ENCODE results near the gene CA5A. TPM values are rescaled to one million over a fixed set of nuclear protein-coding genes. Genes with fewer than 3 reads are reported as not detected.

Gene CA5A
- total and polyA plus RNA-seq, 9 of the 15 experiments (the other 6 are each of a cell fraction or from before 2014, with no cell fraction given), result not detected

- no peak for TF ChIP-seq ZNF609 (CRISPR knock-in tag; IDR thresholded peaks at IDR 0.05; ENCODE audit: borderline replicate concordance)
- peak; percentile 93 for TF ChIP-seq PHB2 (IDR thresholded peaks at IDR 0.05; ENCODE audit: low read depth)
- TF ChIP-seq, protein P1, sequence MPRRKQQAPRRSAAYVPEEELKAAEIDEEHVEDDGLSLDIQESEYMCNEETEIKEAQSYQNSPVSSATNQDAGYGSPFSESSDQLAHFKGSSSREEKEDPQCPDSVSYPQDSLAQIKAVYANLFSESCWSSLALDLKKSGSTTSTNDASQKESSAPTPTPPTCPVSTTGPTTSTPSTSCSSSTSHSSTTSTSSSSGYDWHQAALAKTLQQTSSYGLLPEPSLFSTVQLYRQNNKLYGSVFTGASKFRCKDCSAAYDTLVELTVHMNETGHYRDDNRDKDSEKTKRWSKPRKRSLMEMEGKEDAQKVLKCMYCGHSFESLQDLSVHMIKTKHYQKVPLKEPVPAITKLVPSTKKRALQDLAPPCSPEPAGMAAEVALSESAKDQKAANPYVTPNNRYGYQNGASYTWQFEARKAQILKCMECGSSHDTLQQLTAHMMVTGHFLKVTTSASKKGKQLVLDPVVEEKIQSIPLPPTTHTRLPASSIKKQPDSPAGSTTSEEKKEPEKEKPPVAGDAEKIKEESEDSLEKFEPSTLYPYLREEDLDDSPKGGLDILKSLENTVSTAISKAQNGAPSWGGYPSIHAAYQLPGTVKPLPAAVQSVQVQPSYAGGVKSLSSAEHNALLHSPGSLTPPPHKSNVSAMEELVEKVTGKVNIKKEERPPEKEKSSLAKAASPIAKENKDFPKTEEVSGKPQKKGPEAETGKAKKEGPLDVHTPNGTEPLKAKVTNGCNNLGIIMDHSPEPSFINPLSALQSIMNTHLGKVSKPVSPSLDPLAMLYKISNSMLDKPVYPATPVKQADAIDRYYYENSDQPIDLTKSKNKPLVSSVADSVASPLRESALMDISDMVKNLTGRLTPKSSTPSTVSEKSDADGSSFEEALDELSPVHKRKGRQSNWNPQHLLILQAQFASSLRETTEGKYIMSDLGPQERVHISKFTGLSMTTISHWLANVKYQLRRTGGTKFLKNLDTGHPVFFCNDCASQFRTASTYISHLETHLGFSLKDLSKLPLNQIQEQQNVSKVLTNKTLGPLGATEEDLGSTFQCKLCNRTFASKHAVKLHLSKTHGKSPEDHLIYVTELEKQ (CRISPR knock-in tag; IDR thresholded peaks at IDR 0.05), result no peak
- TF ChIP-seq BACH1 (tag; IDR thresholded peaks at IDR 0.05), result no peak
- TF ChIP-seq POLR2AphosphoS5 (IDR thresholded peaks at IDR 0.05; ENCODE audit: control insufficient read depth, insufficient read depth, low read depth, low read length), result peak; percentile 96
- peak; percentile 99 for TF ChIP-seq CBFA2T3 (IDR thresholded peaks at IDR 0.05)
- peak; percentile 59 to 67; a peak in 2 of 4 replicates for TF ChIP-seq FOXK2 (conservative IDR thresholded peaks at IDR 0.05 in 1 of 2, IDR thresholded peaks at IDR 0.05 in 1 of 2; ENCODE audit: low read depth in 2 of 2)
- no peak for TF ChIP-seq TSC22D4 (tag; IDR thresholded peaks at IDR 0.05)
- no peak; the same call in 1 of the 2 replicates for TF ChIP-seq ZBTB1 (CRISPR knock-in tag; IDR thresholded peaks at IDR 0.05; ENCODE audit: borderline replicate concordance, low read depth)
- TF ChIP-seq ZNF175 (CRISPR knock-in tag; IDR thresholded peaks at IDR 0.05; ENCODE audit: low read depth), result peak; percentile 76; the same call in 1 of the 2 replicates
- TF ChIP-seq E2F8 (IDR thresholded peaks at IDR 0.05; ENCODE audit: low read depth, partially characterized antibody), result peak; percentile 54
- peak; percentile 87 for TF ChIP-seq DMBX1 (CRISPR knock-in tag; IDR thresholded peaks at IDR 0.05; ENCODE audit: borderline replicate concordance)
- peak; percentile 90 for TF ChIP-seq HDAC2 (IDR thresholded peaks at IDR 0.05)
- no peak for TF ChIP-seq POLR2AphosphoS2 (IDR thresholded peaks at IDR 0.05; ENCODE audit: low read length)
- TF ChIP-seq ZNF217 (CRISPR knock-in tag; IDR thresholded peaks at IDR 0.05), result no peak
- TF ChIP-seq POLR2B (IDR thresholded peaks at IDR 0.05; ENCODE audit: low read depth, partially characterized antibody), result peak; percentile 56
These were observed 82.0 kb downstream of the CA5A start (continued) for GRCh38 chr16:87854053-87854906.

Measured in K562 (cell line).